Endothelial cell of umbilical vein (primary cell): ENCODE measurements around the gene GREB1. TPM values are rescaled to one million over a fixed set of nuclear protein-coding genes. Genes with fewer than 3 reads are reported as not detected.

ENCODE experiments used
- BruUV-seq: library from RNA; stranded (reverse); fragments of 400-500 nt; replicated peaks from 2 replicates; lab custom pipeline; 2021; lab: Mats Ljungman, UMichigan
- CTCF ChIA-PET: fragments of 300-600, 350-600 bp; sonication (Branson Sonifier 250); formaldehyde crosslinking; loops from one replicate; lab custom pipeline; 2021; ENCODE audit warnings: antibody characterized with exemption, inconsistent platforms; lab: Charles Lee
- POLR2A ChIA-PET: fragments of 300-600, 350-600 bp; sonication (Branson Sonifier 250); formaldehyde crosslinking; loops from one replicate; lab custom pipeline; 2021; ENCODE audit warnings: antibody characterized with exemption, inconsistent platforms; lab: Charles Lee
- DNase-seq: peaks from one replicate; pipeline ENCODE4 v3.0.0-alpha.2; 2011; ENCODE audit warnings: low read depth, low spot score
- FAIRE-seq: peaks from 2 replicates; lab custom pipeline; 2011; peaks lifted over from hg19 to GRCh38; lab: Jason Lieb, UNC
- H2AFZ ChIP-seq: 2 replicates; pipeline ENCODE4 v1.6.0; 2012; ENCODE audit warnings: low read depth, low read length, control low read depth, inconsistent platforms
- H3K27ac ChIP-seq: 2 replicates; pipeline ENCODE4 v1.5.1; 2011; ENCODE audit warnings: low read depth, mild to moderate bottlenecking, control low read depth, low read length, moderate library complexity; ENCODE audit not compliant: insufficient read depth
- H3K27me3 ChIP-seq, 2 experiments: 2 replicates each; pipeline versions ENCODE4 v1.6.0 to v1.6.1; 2011; ENCODE audit warnings: low read length in 2 of 2, mixed read lengths in 1 of 2; ENCODE audit not compliant: control insufficient read depth in 2 of 2, insufficient read depth in 2 of 2
- H3K36me3 ChIP-seq, 2 experiments: 2 replicates in 1 of 2; 3 replicates in 1 of 2; pipeline ENCODE4 v1.5.1; 2011; ENCODE audit warnings: low read length in 2 of 2, mild to moderate bottlenecking in 1 of 2, moderate library complexity in 1 of 2; ENCODE audit not compliant: control insufficient read depth in 2 of 2, insufficient read depth in 2 of 2; ENCODE audit errors: extremely low read depth in 1 of 2
- H3K4me1 ChIP-seq: 3 replicates; pipeline ENCODE4 v1.5.1; 2011; ENCODE audit warnings: mild to moderate bottlenecking, low read length; ENCODE audit not compliant: control insufficient read depth, insufficient read depth; ENCODE audit errors: extremely low read depth
- H3K4me2 ChIP-seq: 2 replicates; pipeline ENCODE4 v1.6.1; 2011; ENCODE audit warnings: low read length, control low read depth, mixed read lengths; ENCODE audit not compliant: insufficient read depth
- H3K4me3 ChIP-seq, 3 experiments: fragments of 200-600 bp in 1 of 3; sonication (generic), shearing (Covaris generic) in 1 of 3; replicated peaks in 1 of 3; 2 replicates each; pipeline ENCODE4 v1.5.1; 2011 to 2016; ENCODE audit warnings: control low read depth in 3 of 3, low read length in 3 of 3, mild to moderate bottlenecking in 2 of 3, inconsistent platforms in 1 of 3, low read depth in 1 of 3, moderate library complexity in 1 of 3; ENCODE audit not compliant: insufficient read depth in 1 of 3
- H3K79me2 ChIP-seq: 2 replicates; pipeline ENCODE4 v1.6.0; 2012; ENCODE audit warnings: low read length, inconsistent platforms; ENCODE audit not compliant: control insufficient read depth, insufficient read depth
- H3K9ac ChIP-seq: replicated peaks from 2 replicates; pipeline ENCODE3; 2011; ENCODE audit warnings: low read length, control low read depth; ENCODE audit not compliant: insufficient read depth; ENCODE audit errors: extremely low read depth
- H3K9me1 ChIP-seq: replicated peaks from 3 replicates; pipeline ENCODE4 v1.6.0; 2011; ENCODE audit warnings: mild to moderate bottlenecking, low read length; ENCODE audit not compliant: control insufficient read depth, insufficient read depth; ENCODE audit errors: extremely low read depth
- H3K9me3 ChIP-seq: replicated peaks from 2 replicates; pipeline ENCODE4 v1.5.1; 2012; ENCODE audit warnings: low read length, inconsistent platforms; ENCODE audit not compliant: control insufficient read depth, insufficient read depth
- H4K20me1 ChIP-seq: replicated peaks from 2 replicates; pipeline ENCODE3; 2011; ENCODE audit warnings: mild to moderate bottlenecking, low read length; ENCODE audit not compliant: control insufficient read depth, insufficient read depth; ENCODE audit errors: extremely low read depth
- EZH2 ChIP-seq: IDR thresholded peaks from 2 replicates; pipeline ENCODE4 v1.6.1; 2012; ENCODE audit warnings: borderline replicate concordance, low read depth, mild to moderate bottlenecking, moderate library complexity, low read length, inconsistent platforms; ENCODE audit not compliant: severe bottlenecking
- FOS ChIP-seq: IDR thresholded peaks from 2 replicates; pipeline ENCODE4 v1.6.1; 2011; ENCODE audit warnings: mild to moderate bottlenecking, low read length, moderate library complexity, borderline replicate concordance; ENCODE audit not compliant: insufficient read depth
- GATA2 ChIP-seq: IDR thresholded peaks from 2 replicates; pipeline ENCODE4 v1.7.0; 2011; ENCODE audit warnings: low read depth, mild to moderate bottlenecking, moderate library complexity, mixed read lengths, low read length; ENCODE audit not compliant: insufficient read length, insufficient read depth
- JUN ChIP-seq: IDR thresholded peaks from 2 replicates; pipeline ENCODE4 v1.6.1; 2011; ENCODE audit warnings: borderline replicate concordance, low read depth; ENCODE audit not compliant: insufficient read length, insufficient read depth
- MYC ChIP-seq: IDR thresholded peaks from one replicate; pipeline ENCODE4 v1.6.1; 2011; ENCODE audit warnings: mild to moderate bottlenecking, low read depth, low read length
- POLR2A ChIP-seq: IDR thresholded peaks from 2 replicates; pipeline ENCODE4 v1.6.1; 2012; ENCODE audit warnings: low read depth, mild to moderate bottlenecking, control low read depth, low read length
- POLR2AphosphoS5 ChIP-seq: IDR thresholded peaks from 2 replicates; pipeline ENCODE4 v1.6.1; 2012; ENCODE audit warnings: low read depth, mild to moderate bottlenecking, control low read depth, low read length, moderate library complexity; ENCODE audit not compliant: insufficient read depth
- dilution Hi-C: fragments of 300-500 bp; cut with MboI; formaldehyde crosslinking; loops from one replicate; pipeline ENCODE4 v1.15.0; 2019; ENCODE audit warnings: low sequenced_read_pairs; ENCODE audit not compliant: extremely low pct_ligation_motif_present
- intact Hi-C: fragments of 100-400 bp; cut with micrococcal nuclease; formaldehyde crosslinking; loops from one replicate; pipeline ENCODE4 v1.10.0; 2022
- polyA plus RNA-seq, 4 experiments: library from polyadenylated mRNA; depleted of rRNA in 3 of 4; stranded (reverse) in 3 of 4; unstranded in 1 of 4; fragments of >200 nt; gene quantifications; 2 replicates each; pipeline versions ENCODE4 v1.2.1 to v1.2.3, GENCODE V29; 2011 to 2012; ENCODE audit warnings: missing spikeins in 1 of 4
- total RNA-seq: library from RNA; stranded (reverse); gene quantifications from 2 replicates; pipeline ENCODE4 v1.2.3, GENCODE V29; 2021
- TF ChIP-seq, protein P1 (sequence below): IDR thresholded peaks from 2 replicates; pipeline ENCODE4 v1.6.1; 2011; ENCODE audit not compliant: insufficient read depth, insufficient read length
- TF ChIP-seq, protein P2 (sequence below), 2 donors: IDR thresholded peaks; 1 replicate in 1 of 2; 2 replicates in 1 of 2; pipeline ENCODE4 v1.5.1; 2011; ENCODE audit warnings: low read length in 2 of 2, mild to moderate bottlenecking in 2 of 2, moderate library complexity in 2 of 2, control low read depth in 1 of 2, inconsistent platforms in 1 of 2, low read depth in 1 of 2; ENCODE audit not compliant: insufficient read depth in 1 of 2; ENCODE audit errors: extremely low read depth in 1 of 2

Gene GREB1
- total and polyA plus RNA-seq, 2 donors (not counting 3 experiments of a cell fraction or from before 2014, with no cell fraction given) = 0.17 to 0.58 TPM

DNA sequence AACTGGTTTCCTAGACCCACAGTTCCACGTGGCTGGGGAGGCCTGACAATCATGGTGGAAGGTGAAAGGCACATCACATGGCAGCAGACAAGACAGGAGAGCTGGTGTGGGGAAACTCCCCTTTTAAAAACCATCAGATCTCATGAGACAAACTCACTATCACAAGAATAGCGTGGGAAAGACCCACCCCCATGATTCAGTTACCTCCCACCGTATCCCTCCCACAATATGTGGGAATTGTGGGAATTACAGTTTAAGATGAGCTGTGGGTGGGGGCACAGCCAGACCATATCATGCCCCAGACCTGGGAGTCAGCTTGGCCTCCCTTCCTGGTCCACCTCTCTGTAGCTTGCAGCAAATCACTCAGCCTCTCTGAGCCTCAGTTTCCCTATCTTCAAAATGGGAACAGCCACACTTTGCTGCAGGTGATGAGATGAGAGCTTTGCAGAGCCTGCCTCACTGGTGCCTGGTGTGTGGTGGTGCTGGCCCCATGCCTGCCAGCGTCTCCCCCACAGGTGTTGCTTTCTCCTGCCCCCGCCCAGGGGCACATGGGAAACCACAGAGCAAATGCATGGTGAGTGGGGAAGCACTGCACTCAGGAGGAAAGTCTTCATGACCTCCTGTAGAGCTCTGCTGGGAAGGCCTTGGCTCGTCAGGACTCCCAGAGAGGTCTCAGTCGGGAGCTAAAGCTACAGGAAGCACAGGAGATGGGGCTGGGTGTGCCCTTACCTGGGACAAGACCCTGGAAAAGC lies 31.1 kb downstream of the GREB1 start:
- POLR2A ChIA-PET = no interaction called here
- no peaks in the 10 kb centered on the region for H3K27me3 ChIP-seq
- no peaks in the 10 kb centered on the region for H3K36me3 ChIP-seq
- no peak overlapping the region for H3K4me2 ChIP-seq
- no peak overlapping the region for H3K4me3 ChIP-seq
- DNase-seq = no peak
- no peaks in the 10 kb centered on the region for H4K20me1 ChIP-seq
- intact Hi-C loops = no loop called here
- no peak overlapping the region for H3K9ac ChIP-seq
- H2AFZ ChIP-seq = no peak overlapping the region
- CTCF ChIA-PET = interaction anchor here (1.0 to 6.9 kb wide), 2 partner anchors 18 kb away, joined by 3 to 34 read pairs; no protein-coding TSS in a partner anchor
- no peaks in the 10 kb centered on the region for H3K79me2 ChIP-seq
- H3K9me3 ChIP-seq = no peaks in the 10 kb centered on the region
- no peak for FAIRE-seq
- TF ChIP-seq, protein P1, sequence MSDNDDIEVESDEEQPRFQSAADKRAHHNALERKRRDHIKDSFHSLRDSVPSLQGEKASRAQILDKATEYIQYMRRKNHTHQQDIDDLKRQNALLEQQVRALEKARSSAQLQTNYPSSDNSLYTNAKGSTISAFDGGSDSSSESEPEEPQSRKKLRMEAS = no peak
- TF ChIP-seq POLR2A = no peak
- H3K27ac ChIP-seq = no peak overlapping the region
- dilution Hi-C loops = no loop called here
- no peaks in the 10 kb centered on the region for H3K4me1 ChIP-seq
- no TSS peak for BruUV-seq
- H3K9me1 ChIP-seq = no peaks in the 10 kb centered on the region

DNA sequence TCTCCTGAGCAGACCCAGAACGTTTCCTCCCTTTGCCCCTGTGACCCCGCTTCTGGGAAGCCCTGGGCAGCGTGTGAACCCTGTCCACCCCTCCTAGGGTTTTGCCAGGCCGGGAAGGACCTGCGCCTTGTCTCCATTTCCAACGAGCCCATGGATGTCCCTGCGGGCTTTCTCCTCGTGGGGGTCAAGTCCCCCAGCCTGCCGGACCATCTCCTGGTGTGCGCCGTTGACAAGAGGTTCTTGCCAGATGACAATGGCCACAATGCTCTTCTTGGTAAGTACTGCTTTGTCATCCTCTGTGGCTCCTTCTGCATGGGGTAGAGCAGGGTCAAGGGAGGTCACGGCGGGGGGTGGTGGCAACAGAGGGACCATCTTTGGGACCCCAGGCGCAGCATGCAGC lies 32.5 kb downstream of the GREB1 start:
- ChIA-PET CTCF (interaction anchor here (0.8 to 6.9 kb wide), 2 partner anchors 16 to 36 kb away, joined by 3 to 34 read pairs; no protein-coding TSS in a partner anchor), POLR2A (no interaction called here)
- H3K4me1 ChIP-seq = no peaks in the 10 kb centered on the region
- DNase-seq = no peak
- no peak overlapping the region for H3K9ac ChIP-seq
- intact Hi-C loops (no loop called here), dilution Hi-C loops (no loop called here)
- no peak overlapping the region for H2AFZ ChIP-seq
- no peaks in the 10 kb centered on the region for H4K20me1 ChIP-seq
- no peaks in the 10 kb centered on the region for H3K27me3 ChIP-seq
- no peak overlapping the region for H3K4me3 ChIP-seq
- BruUV-seq = no TSS peak
- H3K9me3 ChIP-seq = no peaks in the 10 kb centered on the region
- FAIRE-seq = no peak
- no peak for TF ChIP-seq GATA2
- no peak for TF ChIP-seq POLR2AphosphoS5
- TF ChIP-seq POLR2A = no peak
- TF ChIP-seq, protein P2, sequence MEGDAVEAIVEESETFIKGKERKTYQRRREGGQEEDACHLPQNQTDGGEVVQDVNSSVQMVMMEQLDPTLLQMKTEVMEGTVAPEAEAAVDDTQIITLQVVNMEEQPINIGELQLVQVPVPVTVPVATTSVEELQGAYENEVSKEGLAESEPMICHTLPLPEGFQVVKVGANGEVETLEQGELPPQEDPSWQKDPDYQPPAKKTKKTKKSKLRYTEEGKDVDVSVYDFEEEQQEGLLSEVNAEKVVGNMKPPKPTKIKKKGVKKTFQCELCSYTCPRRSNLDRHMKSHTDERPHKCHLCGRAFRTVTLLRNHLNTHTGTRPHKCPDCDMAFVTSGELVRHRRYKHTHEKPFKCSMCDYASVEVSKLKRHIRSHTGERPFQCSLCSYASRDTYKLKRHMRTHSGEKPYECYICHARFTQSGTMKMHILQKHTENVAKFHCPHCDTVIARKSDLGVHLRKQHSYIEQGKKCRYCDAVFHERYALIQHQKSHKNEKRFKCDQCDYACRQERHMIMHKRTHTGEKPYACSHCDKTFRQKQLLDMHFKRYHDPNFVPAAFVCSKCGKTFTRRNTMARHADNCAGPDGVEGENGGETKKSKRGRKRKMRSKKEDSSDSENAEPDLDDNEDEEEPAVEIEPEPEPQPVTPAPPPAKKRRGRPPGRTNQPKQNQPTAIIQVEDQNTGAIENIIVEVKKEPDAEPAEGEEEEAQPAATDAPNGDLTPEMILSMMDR (IDR thresholded peaks at IDR 0.05; ENCODE audit: extremely low read depth in 1 of 2, insufficient read depth in 1 of 2, low read depth in 1 of 2, low read length in 2 of 2) = no peak
- no peak for TF ChIP-seq MYC
- no peak for TF ChIP-seq JUN
- no peak for TF ChIP-seq FOS
- no peak for TF ChIP-seq EZH2
- TF ChIP-seq, protein P1 = no peak
- no peaks in the 10 kb centered on the region for H3K79me2 ChIP-seq
- H3K4me2 ChIP-seq = no peak overlapping the region
- no peaks in the 10 kb centered on the region for H3K9me1 ChIP-seq
- H3K36me3 ChIP-seq = no peaks in the 10 kb centered on the region
- no peak overlapping the region for H3K27ac ChIP-seq
